Stimulated activated naive CD4-positive, alpha-beta T cell (primary cell): Measurements from ENCODE around the gene GGT1.
A peak's percentile ranks its signal among the peaks of the same experiment; 100 is the strongest.
"Not testable (repeated sequence)": the region's sequence is repeated elsewhere in the genome, so short reads cannot be mapped to it uniquely, and the experiment has no call there.

Experiments
- DNase-seq, 6 experiments: peaks; one replicate each; lab custom pipeline; 2025; lab: John Stamatoyannopoulos, UW

The GGT1 gene

DNA sequence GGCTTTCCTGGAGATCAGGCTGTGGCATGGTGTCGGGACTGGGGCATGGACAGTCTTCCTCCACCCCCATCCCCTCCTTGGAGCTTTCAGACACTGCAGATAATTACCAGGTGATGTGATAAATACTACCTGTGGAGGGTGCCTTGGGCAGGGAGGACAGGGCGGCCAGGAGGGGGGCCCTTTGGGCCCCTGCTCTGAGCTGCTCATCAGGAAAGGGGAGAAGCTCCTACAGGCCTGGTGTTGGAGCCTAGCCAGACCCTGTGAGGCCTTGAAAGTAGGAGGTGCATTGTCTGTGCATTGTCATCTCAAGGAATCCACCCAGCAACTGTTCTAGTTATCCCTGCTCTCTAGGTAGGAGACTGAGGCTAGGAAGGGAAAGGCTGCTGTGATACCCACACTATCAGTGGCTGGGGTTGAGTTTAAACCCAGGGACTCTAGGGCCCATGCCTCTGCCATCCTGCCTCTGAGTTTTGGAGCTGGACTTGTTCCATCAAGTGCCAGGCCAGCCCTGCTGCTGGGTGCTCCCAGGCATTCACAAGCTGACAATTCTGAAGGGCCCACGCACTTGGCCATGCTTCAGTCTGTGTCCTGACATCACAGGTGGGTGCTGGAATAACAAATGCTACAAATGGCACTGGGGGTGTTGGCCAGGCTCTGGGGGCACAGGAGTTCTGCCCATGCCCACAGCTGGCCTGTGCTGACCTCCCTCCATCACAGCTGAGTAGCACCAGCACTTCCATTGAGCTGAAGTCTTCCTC lies 2.9 kb upstream of the GGT1 start:
- DNase-seq = not testable (repeated sequence)

- DNase-seq = no peak
Measured at GRCh38 chr22:24601217-24602104, 1.5 kb upstream of the GGT1 start.

DNA sequence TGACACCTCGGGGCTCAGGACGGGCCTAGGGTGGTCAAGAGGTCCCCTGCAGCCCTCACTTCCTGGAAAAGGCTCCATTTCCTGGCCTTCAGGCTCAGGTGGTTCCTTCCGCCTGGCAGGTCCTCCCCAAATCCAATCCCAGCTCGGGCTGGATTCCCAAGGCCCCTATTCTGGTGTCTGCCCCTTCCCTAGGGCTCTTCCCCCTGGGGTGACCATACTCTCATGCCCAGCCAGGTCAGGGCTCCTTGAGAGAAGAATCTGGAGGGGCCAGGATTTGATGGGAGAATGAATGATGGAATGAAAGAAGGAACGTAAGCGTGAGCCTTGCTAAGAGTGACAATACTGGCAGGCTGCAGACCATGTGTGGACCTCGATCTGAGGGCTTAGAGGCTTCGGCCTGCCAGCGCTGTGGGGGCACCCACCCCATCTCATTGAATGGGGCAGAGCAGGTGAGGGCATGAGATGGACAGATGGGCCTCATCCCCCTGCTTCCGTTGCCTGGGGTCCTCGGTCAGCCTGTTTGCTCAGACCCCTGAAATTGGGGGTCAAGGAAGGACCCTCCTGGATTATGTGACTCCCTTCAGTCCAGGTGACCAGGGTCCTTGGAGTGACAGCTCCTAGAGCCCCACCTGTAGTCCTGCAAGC lies 766 bp upstream of the GGT1 start:
- DNase-seq = not testable (repeated sequence)

- DNase-seq = peak in 1 of 6 experiments; percentile 26
Measured at GRCh38 chr22:24603770-24604629, 1.0 kb downstream of the GGT1 start.

GRCh38 chr22:24606340-24606739 lies 3.3 kb downstream of the GGT1 start:
- not testable (repeated sequence) for DNase-seq

DNA sequence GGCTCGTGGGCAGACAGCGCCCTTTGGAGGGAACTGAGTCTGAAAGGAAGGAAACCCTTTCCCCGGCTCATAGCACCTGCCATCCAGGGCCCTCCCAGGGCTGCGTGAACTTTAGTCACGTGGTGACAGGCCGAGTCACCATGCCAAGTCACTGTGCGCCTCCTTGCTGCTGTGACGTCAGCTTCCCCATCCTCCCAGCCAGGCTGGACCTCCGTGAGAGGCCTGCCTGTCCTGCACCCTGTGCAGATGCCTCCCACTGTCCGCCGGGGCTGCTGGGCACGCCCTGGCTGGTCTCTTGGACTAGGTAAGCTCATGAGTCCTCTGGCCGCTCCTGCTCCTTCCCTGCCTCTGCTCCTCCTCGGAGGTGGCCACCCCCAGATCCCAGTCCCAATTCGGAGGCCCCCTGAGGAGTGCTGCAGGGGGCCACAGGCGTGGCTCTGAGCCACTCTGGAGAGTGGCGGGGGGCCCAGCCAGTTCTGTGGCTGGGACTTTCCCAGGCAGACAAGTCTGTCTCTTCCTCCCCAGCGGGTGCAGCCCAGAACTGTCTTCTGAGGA lies 4.5 kb downstream of the GGT1 start:
- not testable (repeated sequence) for DNase-seq

GRCh38 chr22:24608327-24608726 lies 5.3 kb downstream of the GGT1 start:
- DNase-seq = not testable (repeated sequence)

DNA sequence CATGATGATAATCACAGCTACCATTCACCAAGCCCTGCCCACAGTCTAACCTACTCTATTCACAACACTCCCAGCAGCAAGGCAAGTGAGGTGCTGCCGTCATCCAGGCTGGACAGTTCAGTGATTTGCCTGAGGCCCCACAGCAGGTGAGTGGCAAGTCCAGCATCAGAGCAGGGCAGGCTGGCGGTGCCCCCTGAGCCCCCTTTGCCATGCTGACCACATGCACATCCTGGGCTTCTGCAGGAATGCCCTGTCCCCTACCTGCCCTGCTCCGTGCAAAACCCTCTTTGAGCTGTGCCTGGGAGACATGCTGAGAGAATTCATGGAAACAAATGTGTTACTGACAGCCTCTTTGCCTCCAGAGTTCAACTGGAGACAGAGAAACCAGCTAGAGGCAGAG lies 6.9 kb downstream of the GGT1 start:
- DNase-seq = not testable (repeated sequence)

- DNase-seq = not testable (repeated sequence)
Measured at GRCh38 chr22:24614794-24615193, 11.8 kb downstream of the GGT1 start.

DNA sequence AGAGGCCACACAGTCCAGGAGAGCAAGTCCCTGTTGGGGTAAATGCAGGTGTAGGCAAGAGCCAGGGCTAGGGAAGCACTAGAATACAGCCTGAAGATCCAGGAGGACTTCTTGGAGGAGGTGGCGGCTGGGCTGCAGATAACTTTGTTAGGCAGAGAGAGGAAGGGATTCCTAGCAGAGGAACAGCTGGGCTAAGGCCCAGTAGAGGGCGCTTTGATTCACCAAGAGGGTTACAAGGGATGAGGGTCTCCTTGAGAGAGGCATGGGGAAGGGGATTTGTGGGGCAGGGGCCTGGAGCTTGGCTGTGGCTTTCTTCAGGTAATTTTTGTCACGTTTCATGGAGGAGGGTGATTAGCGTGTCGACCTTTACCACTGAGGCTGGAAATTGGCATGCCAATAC lies 18.3 kb downstream of the GGT1 start:
- DNase-seq = not testable (repeated sequence)

- peak in 2 of 6 experiments; percentile 18 to 28 for DNase-seq
Measured at GRCh38 chr22:24622596-24622995, 19.6 kb downstream of the GGT1 start.

DNA sequence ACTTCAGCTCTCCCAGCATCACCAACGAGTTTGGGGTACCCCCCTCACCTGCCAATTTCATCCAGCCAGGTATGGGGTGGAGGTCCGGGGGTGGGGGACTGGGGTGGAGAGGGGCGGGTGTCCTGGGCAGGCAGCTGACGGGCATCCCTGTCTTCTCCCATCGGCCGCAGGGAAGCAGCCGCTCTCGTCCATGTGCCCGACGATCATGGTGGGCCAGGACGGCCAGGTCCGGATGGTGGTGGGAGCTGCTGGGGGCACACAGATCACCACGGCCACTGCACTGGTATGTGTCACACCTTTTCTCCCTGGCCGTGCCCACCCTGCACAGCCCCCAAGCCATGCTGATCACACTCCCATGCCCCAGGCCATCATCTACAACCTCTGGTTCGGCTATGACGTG lies 24.9 kb downstream of the GGT1 start:
- DNase-seq = not testable (repeated sequence)

GRCh38 chr22:24629069-24629468 lies 26.1 kb downstream of the GGT1 start:
- DNase-seq = peak in 2 of 6 experiments; percentile 7 to 40

GRCh38 chr22:24630812-24631427 lies 27.9 kb downstream of the GGT1 start:
- not testable (repeated sequence) for DNase-seq

DNA sequence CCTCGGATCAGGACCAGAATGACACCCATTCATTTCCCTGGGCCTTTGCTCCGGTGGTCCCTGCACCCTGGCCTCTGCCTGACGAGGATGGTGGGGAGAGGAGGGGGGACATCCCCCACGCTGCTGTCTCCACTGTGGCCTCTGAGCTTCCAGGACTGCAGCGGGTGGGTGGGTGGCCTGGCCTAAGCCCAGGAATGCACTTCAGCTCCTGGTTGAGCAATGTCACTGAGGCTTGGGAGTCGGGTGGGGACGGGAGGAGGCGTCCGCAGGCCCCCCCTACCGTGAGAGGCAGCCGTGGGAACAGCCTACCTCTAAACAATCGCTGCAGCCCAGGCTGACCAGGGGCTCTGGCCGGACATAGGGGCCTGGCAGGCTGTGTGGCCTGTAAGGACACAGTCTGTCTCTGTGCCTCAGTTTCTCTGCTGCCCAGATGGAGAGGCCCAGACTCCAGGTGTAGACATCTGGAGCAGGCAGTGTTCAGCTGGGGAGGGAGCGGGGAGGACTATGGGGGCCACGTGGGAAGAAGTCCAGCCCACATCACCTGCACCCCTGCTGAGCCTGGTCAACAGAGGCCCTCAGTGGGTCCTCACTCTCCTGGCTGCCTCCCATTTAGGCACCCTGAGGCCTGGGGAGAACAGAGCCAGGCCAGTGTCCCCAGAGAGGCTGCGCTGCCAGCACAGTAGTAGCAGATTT lies 28.6 kb downstream of the GGT1 start:
- not testable (repeated sequence) for DNase-seq

DNA sequence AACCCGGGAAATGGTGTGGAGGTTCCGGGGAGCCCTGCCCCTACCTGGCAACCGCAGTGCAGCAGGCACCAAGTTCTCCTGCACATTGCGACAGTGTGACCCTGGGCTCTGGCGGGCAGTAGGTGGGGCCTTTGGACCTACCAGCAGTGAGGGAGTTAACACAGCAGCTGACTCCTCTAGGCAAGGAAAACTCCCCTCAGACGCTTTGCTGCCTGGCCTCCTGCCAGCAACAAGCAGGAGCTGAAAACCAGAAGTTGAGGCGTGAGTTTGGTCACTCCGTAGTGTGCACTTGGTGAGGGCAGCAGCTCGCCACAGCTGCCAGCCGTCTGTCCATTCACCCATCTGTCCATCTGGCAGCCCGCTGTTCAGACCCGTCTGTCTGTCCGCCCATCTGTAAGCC lies 29.6 kb downstream of the GGT1 start:
- DNase-seq = not testable (repeated sequence)

DNA sequence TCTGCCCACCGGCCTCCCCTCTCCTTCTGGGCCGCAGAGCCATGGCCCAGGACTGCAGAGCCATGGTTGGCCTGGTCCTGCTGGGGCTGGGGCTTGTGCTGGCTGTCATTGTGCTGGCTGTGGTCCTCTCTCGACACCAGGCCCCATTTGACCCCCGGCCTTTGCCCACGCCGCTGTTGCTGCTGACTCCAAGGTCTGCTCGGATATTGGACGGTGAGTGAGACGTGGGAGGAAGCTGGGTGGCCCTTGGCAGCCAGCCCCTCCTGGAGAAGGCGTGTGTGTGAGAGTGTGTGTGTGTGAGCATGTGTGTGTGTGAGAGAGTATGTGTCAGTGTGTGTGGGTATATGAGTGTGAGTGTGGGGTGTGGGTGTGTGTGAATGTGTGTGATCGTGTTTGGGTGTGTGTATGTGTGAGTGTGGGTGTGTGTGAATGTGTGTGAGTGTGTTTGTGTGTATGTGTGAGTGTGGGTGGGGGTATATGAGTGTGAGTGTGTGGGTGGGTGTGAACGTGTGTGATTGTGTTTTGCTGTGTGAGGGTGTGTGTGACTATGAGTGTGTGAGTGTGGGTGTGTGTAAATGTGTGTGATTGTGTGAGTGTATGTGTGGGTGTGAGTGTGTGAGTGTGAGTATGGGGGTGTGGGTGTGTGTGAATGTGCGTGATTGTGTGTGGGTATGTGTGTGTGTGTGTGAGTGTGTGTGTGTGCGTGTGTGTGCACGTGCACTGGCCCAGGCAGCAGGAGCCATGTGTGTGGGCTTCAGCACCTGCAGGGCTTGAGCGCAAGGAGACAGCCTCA lies 30.4 kb downstream of the GGT1 start:
- DNase-seq = not testable (repeated sequence)

GRCh38 chr22:24634776-24635389 lies 31.9 kb downstream of the GGT1 start:
- DNase-seq = peak in 2 of 6 experiments; percentile 5 to 26

DNA sequence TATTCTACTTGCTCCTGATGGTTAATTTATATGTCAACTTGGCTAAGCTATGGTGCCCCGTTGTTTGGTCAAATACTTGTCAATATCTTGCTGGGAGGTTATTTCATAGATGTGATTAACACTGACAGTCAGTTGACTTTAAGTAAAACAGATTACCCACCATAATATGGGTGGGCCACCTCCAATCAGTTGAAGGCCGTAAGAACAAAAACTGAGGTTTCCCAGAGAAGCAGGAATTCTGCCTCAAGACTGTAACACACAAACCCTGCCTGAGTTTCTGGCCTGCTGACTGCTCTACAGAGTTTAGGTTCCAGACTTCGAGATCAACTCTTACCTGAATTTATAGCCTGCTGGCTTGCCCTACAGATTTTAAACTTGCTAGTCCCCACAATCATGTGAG lies 33.5 kb downstream of the GGT1 start:
- not testable (repeated sequence) for DNase-seq
